ENCODE measurements around the gene TET2.

- TF ChIP-seq, protein P1, sequence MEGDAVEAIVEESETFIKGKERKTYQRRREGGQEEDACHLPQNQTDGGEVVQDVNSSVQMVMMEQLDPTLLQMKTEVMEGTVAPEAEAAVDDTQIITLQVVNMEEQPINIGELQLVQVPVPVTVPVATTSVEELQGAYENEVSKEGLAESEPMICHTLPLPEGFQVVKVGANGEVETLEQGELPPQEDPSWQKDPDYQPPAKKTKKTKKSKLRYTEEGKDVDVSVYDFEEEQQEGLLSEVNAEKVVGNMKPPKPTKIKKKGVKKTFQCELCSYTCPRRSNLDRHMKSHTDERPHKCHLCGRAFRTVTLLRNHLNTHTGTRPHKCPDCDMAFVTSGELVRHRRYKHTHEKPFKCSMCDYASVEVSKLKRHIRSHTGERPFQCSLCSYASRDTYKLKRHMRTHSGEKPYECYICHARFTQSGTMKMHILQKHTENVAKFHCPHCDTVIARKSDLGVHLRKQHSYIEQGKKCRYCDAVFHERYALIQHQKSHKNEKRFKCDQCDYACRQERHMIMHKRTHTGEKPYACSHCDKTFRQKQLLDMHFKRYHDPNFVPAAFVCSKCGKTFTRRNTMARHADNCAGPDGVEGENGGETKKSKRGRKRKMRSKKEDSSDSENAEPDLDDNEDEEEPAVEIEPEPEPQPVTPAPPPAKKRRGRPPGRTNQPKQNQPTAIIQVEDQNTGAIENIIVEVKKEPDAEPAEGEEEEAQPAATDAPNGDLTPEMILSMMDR (conservative IDR thresholded peaks at IDR 0.05; ENCODE audit: low read depth, low read length) = no peak
- TF ChIP-seq EZH2 (IDR thresholded peaks at IDR 0.05; ENCODE audit: borderline replicate concordance, low read depth, low read length, poor library complexity, severe bottlenecking) = no peak
Measured at GRCh38 chr4:105126311-105127169, 20.1 kb upstream of the TET2 start.

Data from A673 (cell line).